ENCODE measurements around the gene PTPRD.

PTPRD gene

GRCh38 chr9:8543219-8543618, 2069.6 kb downstream of the PTPRD start:
- no peak for TF ChIP-seq CTCF (IDR thresholded peaks at IDR 0.05; ENCODE audit: extremely low read depth, missing control alignments)

GRCh38 chr9:8542537-8542936, 2070.3 kb downstream of the PTPRD start:
- no peak for DNase-seq (ENCODE audit: low spot score)
- no peak for TF ChIP-seq CTCF (IDR thresholded peaks at IDR 0.05; ENCODE audit: extremely low read depth, missing control alignments)

More at GRCh38 chr9:8543219-8543618, 2069.6 kb downstream of the PTPRD start:
- DNase-seq (ENCODE audit: low spot score), result no peak

GRCh38 chr9:8539681-8540197, 2073.1 kb downstream of the PTPRD start:
- no peak for DNase-seq (ENCODE audit: low spot score)
- no peak for TF ChIP-seq CTCF (IDR thresholded peaks at IDR 0.05; ENCODE audit: extremely low read depth, missing control alignments)

GRCh38 chr9:8536845-8537244, 2076.0 kb downstream of the PTPRD start:
- no peak for DNase-seq (ENCODE audit: low spot score)
- no peak for TF ChIP-seq CTCF (IDR thresholded peaks at IDR 0.05; ENCODE audit: extremely low read depth, missing control alignments)

- no peak for DNase-seq (ENCODE audit: low spot score)
- TF ChIP-seq CTCF (IDR thresholded peaks at IDR 0.05; ENCODE audit: extremely low read depth, missing control alignments), result no peak
These were observed 2078.0 kb downstream of the PTPRD start for GRCh38 chr9:8534828-8535227.

GRCh38 chr9:8533681-8534080, 2079.1 kb downstream of the PTPRD start:
- TF ChIP-seq CTCF (IDR thresholded peaks at IDR 0.05; ENCODE audit: extremely low read depth, missing control alignments), result no peak
- DNase-seq (ENCODE audit: low spot score), result no peak

GRCh38 chr9:8531826-8532415, 2080.9 kb downstream of the PTPRD start:
- no peak for TF ChIP-seq CTCF (IDR thresholded peaks at IDR 0.05; ENCODE audit: extremely low read depth, missing control alignments)
- DNase-seq (ENCODE audit: low spot score), result no peak

Measured in GM20000 (cell line).